MCF 10A (cell line): ENCODE data around the gene TMED8. TPM values are rescaled to one million over a fixed set of nuclear protein-coding genes. Genes with fewer than 3 reads are reported as not detected.
A peak's percentile ranks its signal among the peaks of the same experiment; 100 is the strongest.

Experiments used
- BruUV-seq: library from RNA; stranded (reverse); fragments of 400-500 nt; replicated peaks from 2 replicates; lab custom pipeline; 2021; lab: Mats Ljungman, UMichigan
- CTCF ChIA-PET: fragments of 300-600 bp; sonication (Branson Sonifier 250); formaldehyde crosslinking; extraction: SDS; loops from one replicate; lab custom pipeline; 2021; ENCODE audit warnings: antibody characterized with exemption, inconsistent platforms; lab: Yijun Ruan, JAX
- POLR2A ChIA-PET: fragments of 300-600, 350-650 bp; sonication (Branson Sonifier 250); formaldehyde crosslinking; extraction: SDS; loops from one replicate; lab custom pipeline; 2020; ENCODE audit warnings: antibody characterized with exemption, inconsistent platforms; lab: Yijun Ruan, JAX
- DNase-seq: peaks from one replicate; pipeline ENCODE4 v3.0.0-alpha.2; 2018; ENCODE audit not compliant: unreplicated experiment
- H3K27ac Mint-ChIP-seq: one replicate; pipeline ENCODE4 v1.8.0; 2022; ENCODE audit warnings: mild to moderate bottlenecking, low read depth, mixed read lengths; ENCODE audit not compliant: unreplicated experiment
- H3K27me3 Mint-ChIP-seq: one replicate; pipeline ENCODE4 v1.8.0; 2022; ENCODE audit warnings: mixed read lengths; ENCODE audit not compliant: insufficient read depth, unreplicated experiment
- H3K36me3 Mint-ChIP-seq: one replicate; pipeline ENCODE4 v1.8.0; 2022; ENCODE audit warnings: mild to moderate bottlenecking, moderate library complexity, mixed read lengths; ENCODE audit not compliant: insufficient read depth, unreplicated experiment
- H3K4me1 Mint-ChIP-seq: one replicate; pipeline ENCODE4 v1.8.0; 2022; ENCODE audit warnings: mixed read lengths; ENCODE audit not compliant: insufficient read depth, unreplicated experiment
- H3K4me3 Mint-ChIP-seq: one replicate; pipeline ENCODE4 v1.8.0; 2022; ENCODE audit warnings: mild to moderate bottlenecking, moderate library complexity, mixed read lengths; ENCODE audit not compliant: unreplicated experiment
- H3K9me3 Mint-ChIP-seq: one replicate; pipeline ENCODE4 v1.8.0; 2022; ENCODE audit warnings: mixed read lengths; ENCODE audit not compliant: unreplicated experiment
- intact Hi-C: fragments of 100-400 bp; cut with micrococcal nuclease; formaldehyde crosslinking; loops from 2 replicates; pipeline ENCODE4 v1.14.1; 2022
- total RNA-seq: library from RNA; stranded (reverse); gene quantifications from 2 replicates; pipeline ENCODE4 v1.2.3, GENCODE V29; 2022
- TF ChIP-seq, protein P1 (sequence below): fragments of 200-600 bp; IDR thresholded peaks from one replicate; pipeline ENCODE4 v1.8.0; 2022; ENCODE audit warnings: antibody characterized with exemption, mild to moderate bottlenecking; ENCODE audit not compliant: unreplicated experiment

The TMED8 gene
- total RNA-seq, 1 experiment from 2014 or later, result 9.3 TPM

- Mint-ChIP-seq H3K27ac (no peak overlapping the region), H3K9me3 (no peaks in the 10 kb centered on the region), H3K4me3 (no peak overlapping the region), H3K27me3 (no peaks in the 10 kb centered on the region), H3K4me1 (peaks cover 24% of the 10 kb centered on the region), H3K36me3 (peaks cover 11% of the 10 kb centered on the region)
- intact Hi-C loops, result loop anchor here (1.0 to 10.0 kb wide), 4 partner anchors 15 to 426 kb away; partner anchors contain the start of genes AHSA1 and VIPAS39
- ChIA-PET CTCF (interaction anchor here (0.5 to 9.1 kb wide), 15 partner anchors 9 to 251 kb away, joined by 3 to 264 read pairs (median 4); partner anchors contain the start of genes GSTZ1 and POMT2), POLR2A (interaction anchor here (0.6 to 5.5 kb wide), 5 partner anchors 13 to 348 kb away, joined by 3 to 108 read pairs (median 3); partner anchors contain the start of genes GSTZ1, POMT2, SAMD15 and TMED8)
- TF ChIP-seq, protein P1, sequence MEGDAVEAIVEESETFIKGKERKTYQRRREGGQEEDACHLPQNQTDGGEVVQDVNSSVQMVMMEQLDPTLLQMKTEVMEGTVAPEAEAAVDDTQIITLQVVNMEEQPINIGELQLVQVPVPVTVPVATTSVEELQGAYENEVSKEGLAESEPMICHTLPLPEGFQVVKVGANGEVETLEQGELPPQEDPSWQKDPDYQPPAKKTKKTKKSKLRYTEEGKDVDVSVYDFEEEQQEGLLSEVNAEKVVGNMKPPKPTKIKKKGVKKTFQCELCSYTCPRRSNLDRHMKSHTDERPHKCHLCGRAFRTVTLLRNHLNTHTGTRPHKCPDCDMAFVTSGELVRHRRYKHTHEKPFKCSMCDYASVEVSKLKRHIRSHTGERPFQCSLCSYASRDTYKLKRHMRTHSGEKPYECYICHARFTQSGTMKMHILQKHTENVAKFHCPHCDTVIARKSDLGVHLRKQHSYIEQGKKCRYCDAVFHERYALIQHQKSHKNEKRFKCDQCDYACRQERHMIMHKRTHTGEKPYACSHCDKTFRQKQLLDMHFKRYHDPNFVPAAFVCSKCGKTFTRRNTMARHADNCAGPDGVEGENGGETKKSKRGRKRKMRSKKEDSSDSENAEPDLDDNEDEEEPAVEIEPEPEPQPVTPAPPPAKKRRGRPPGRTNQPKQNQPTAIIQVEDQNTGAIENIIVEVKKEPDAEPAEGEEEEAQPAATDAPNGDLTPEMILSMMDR, result peak; percentile 83
- peak; percentile 75 for DNase-seq
- BruUV-seq, result no TSS peak
Measured at GRCh38 chr14:77301103-77301502, 75.8 kb downstream of the TMED8 start.

GRCh38 chr14:77299771-77300170 is 77.1 kb downstream of the TMED8 start:
- H3K4me3 Mint-ChIP-seq, result no peak overlapping the region
- peaks cover 17% of the 10 kb centered on the region for H3K36me3 Mint-ChIP-seq
- H3K4me1 Mint-ChIP-seq, result peaks cover 16% of the 10 kb centered on the region
- DNase-seq, result no peak
- no TSS peak for BruUV-seq
- H3K27me3 Mint-ChIP-seq, result no peaks in the 10 kb centered on the region
- intact Hi-C loops, result loop anchor here (5.0 to 10.0 kb wide), 2 partner anchors 158 to 425 kb away; partner anchors contain the start of genes AHSA1 and VIPAS39
- no peaks in the 10 kb centered on the region for H3K9me3 Mint-ChIP-seq
- POLR2A ChIA-PET, result interaction anchor here (1.0 kb wide), 1 partner anchor 16 kb away, joined by 3 read pairs; no protein-coding TSS in a partner anchor
- H3K27ac Mint-ChIP-seq, result no peak overlapping the region
- TF ChIP-seq, protein P1, result no peak
- CTCF ChIA-PET, result interaction anchor here (3.8 to 9.1 kb wide), 4 partner anchors 11 to 252 kb away, joined by 12 to 264 read pairs (median 34); no protein-coding TSS in a partner anchor

DNA sequence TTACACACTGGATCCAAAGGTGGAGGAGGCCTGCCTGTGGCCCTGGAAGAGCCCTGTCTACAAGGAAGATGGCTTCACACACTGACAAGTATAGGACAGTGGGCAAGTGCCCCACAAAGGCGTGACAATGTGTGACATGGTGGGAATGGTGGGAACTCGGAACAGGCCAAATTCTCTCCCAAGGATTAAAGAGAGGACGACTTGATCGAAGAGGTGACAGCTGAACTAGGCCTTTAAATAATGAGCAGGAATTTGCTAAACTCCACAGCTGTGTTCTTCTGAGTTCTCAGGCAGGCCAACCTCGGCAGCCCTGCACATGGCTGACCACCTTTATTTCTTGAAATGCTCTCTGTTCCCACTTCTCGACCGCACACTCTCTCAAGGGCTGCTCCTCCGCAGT is 80.0 kb downstream of the TMED8 start:
- CTCF ChIA-PET, result interaction anchor here (9.1 kb wide), 1 partner anchor 18 kb away, joined by 264 read pairs; no protein-coding TSS in a partner anchor
- BruUV-seq, result no TSS peak
- Mint-ChIP-seq H3K4me1 (no peaks in the 10 kb centered on the region), H3K27ac (no peak overlapping the region), H3K4me3 (no peak overlapping the region), H3K36me3 (peaks cover 17% of the 10 kb centered on the region), H3K27me3 (no peaks in the 10 kb centered on the region), H3K9me3 (no peaks in the 10 kb centered on the region)
- intact Hi-C loops, result no loop called here
- POLR2A ChIA-PET, result no interaction called here
- TF ChIP-seq, protein P1, result no peak
- DNase-seq, result no peak

GRCh38 chr14:77296155-77296554 is 80.7 kb downstream of the TMED8 start:
- Mint-ChIP-seq H3K9me3 (no peaks in the 10 kb centered on the region), H3K27ac (no peak overlapping the region), H3K4me3 (no peak overlapping the region), H3K4me1 (no peaks in the 10 kb centered on the region), H3K36me3 (peaks cover 17% of the 10 kb centered on the region), H3K27me3 (no peaks in the 10 kb centered on the region)
- ChIA-PET POLR2A (no interaction called here), CTCF (interaction anchor here (0.6 to 1.4 kb wide), 3 partner anchors 20 to 254 kb away, joined by 3 to 12 read pairs (median 4); no protein-coding TSS in a partner anchor)
- intact Hi-C loops, result no loop called here
- TF ChIP-seq, protein P1, result no peak
- BruUV-seq, result no TSS peak
- DNase-seq, result no peak
